GM13976 (cell line): ENCODE measurements around the gene ATF7.
"Not testable (repeated sequence)": the region's sequence is repeated elsewhere in the genome, so short reads cannot be mapped to it uniquely, and the experiment has no call there.

Experiments used
- DNase-seq: peaks from one replicate; pipeline ENCODE4 v3.0.0; 2012; ENCODE audit warnings: low spot score
- CTCF ChIP-seq: IDR thresholded peaks from 2 replicates; pipeline ENCODE4 v1.5.1; 2012; ENCODE audit warnings: borderline replicate concordance, mild to moderate bottlenecking; ENCODE audit not compliant: insufficient read depth; ENCODE audit errors: extremely low read depth, missing control alignments, control extremely low read depth
- in situ Hi-C: fragments of 300-500 bp; cut with MboI; formaldehyde crosslinking; loops from one replicate; pipeline ENCODE4 v1.12.0; 2022; ENCODE audit warnings: low sequenced_read_pairs, mixed read lengths, inconsistent platforms; ENCODE audit not compliant: unreplicated experiment

The ATF7 gene

GRCh38 chr12:53636641-53637040 lies 10.5 kb upstream of the ATF7 start:
- no peak for DNase-seq
- no peak for TF ChIP-seq CTCF
- in situ Hi-C loops: no loop called here

DNA sequence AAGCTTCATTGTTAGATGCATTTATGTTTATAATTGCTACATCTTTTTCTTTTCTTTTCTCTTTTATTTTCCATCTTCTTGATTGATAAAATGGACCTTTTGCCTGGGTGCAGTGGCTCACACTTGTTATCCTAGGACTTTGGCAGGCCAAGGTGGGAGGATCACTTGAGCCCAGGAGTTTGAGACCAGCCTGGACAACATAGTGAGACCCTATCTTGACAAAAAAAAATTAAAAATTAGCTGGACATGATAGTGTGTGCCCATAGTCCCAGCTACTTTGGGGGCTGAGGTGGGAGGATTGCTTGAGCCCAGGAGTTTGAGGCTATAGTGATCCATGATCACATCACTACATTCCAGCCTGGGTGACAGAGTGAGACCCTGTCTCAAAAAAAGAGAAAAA lies 9.5 kb upstream of the ATF7 start:
- in situ Hi-C loops, DNase-seq: not testable (repeated sequence)

DNA sequence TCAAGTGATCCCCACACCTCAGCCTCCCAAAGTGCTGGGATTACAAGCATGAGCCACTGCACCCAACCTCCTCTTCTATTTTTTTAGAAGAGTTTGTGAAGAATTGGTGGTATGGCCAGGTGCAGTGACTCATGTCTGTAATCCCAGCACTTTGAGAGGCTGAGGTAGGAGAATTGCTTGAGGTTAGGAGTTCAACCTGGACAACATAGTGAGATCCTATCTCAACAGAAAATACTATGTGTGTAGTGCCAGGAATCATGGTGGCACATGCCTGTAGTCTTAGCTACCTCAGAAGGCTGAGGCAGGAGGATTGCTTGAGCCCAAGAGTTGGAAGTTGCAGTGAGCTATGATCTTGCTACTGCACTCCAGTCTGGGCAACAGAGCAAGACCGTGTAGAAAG lies 5.5 kb upstream of the ATF7 start:
- in situ Hi-C loops: no loop called here
- no peak for DNase-seq
- TF ChIP-seq CTCF: no peak

GRCh38 chr12:53627919-53628318 lies 1.7 kb upstream of the ATF7 start:
- no peak for DNase-seq
- TF ChIP-seq CTCF: no peak
- in situ Hi-C loops: no loop called here

- DNase-seq: no peak
- TF ChIP-seq CTCF: no peak
- in situ Hi-C loops: no loop called here
Observed at GRCh38 chr12:53626702-53627169, 554 bp upstream of the ATF7 start.

- DNase-seq: no peak
- no peak for TF ChIP-seq CTCF
- in situ Hi-C loops: no loop called here
Observed at GRCh38 chr12:53625373-53625945, 723 bp downstream of the ATF7 start.

GRCh38 chr12:53624956-53625355 lies 1.2 kb downstream of the ATF7 start:
- DNase-seq: no peak
- no peak for TF ChIP-seq CTCF
- in situ Hi-C loops: no loop called here

GRCh38 chr12:53624458-53624857 lies 1.7 kb downstream of the ATF7 start:
- in situ Hi-C loops: no loop called here
- DNase-seq: no peak
- TF ChIP-seq CTCF: no peak
